Keratinocyte (primary cell): ENCODE data around the gene DGAT2L6. TPM values are rescaled to one million over a fixed set of nuclear protein-coding genes. Genes with fewer than 3 reads are reported as not detected.
A peak's percentile ranks its signal among the peaks of the same experiment; 100 is the strongest.

ENCODE experiments used
- DNase-seq: peaks from one replicate; pipeline ENCODE4 v3.0.0-alpha.2; 2011; ENCODE audit warnings: low read depth, missing footprints, low spot score
- FAIRE-seq: peaks from 2 replicates; lab custom pipeline; 2011; peaks lifted over from hg19 to GRCh38; lab: Jason Lieb, UNC
- H2AFZ ChIP-seq: 2 replicates; pipeline ENCODE4 v1.6.0; 2012; ENCODE audit warnings: low read length, control low read depth, inconsistent platforms; ENCODE audit not compliant: control insufficient read depth
- H3K27ac ChIP-seq: 2 replicates; pipeline ENCODE4 v1.5.1; 2011; ENCODE audit warnings: low read length; ENCODE audit not compliant: control insufficient read depth, insufficient read depth
- H3K27me3 ChIP-seq: 3 replicates; pipeline ENCODE4 v1.6.0; 2011; ENCODE audit warnings: low read length; ENCODE audit not compliant: control insufficient read depth, insufficient read depth; ENCODE audit errors: extremely low read depth
- H3K36me3 ChIP-seq, 2 experiments: 2 replicates in 1 of 2; 3 replicates in 1 of 2; pipeline ENCODE4 v1.5.1; 2011; ENCODE audit warnings: low read length in 2 of 2, mild to moderate bottlenecking in 1 of 2; ENCODE audit not compliant: control insufficient read depth in 2 of 2, insufficient read depth in 2 of 2; ENCODE audit errors: extremely low read depth in 1 of 2
- H3K4me1 ChIP-seq: 3 replicates; pipeline ENCODE4 v1.5.1; 2011; ENCODE audit warnings: low read length; ENCODE audit not compliant: control insufficient read depth, insufficient read depth; ENCODE audit errors: extremely low read depth
- H3K4me2 ChIP-seq: 3 replicates; pipeline ENCODE4 v1.6.0; 2011; ENCODE audit warnings: low read depth, low read length; ENCODE audit not compliant: control insufficient read depth, insufficient read depth; ENCODE audit errors: extremely low read depth
- H3K4me3 ChIP-seq, 3 experiments: fragments of 200-600 bp in 1 of 3; sonication (generic) in 1 of 3; 2 replicates in 2 of 3; 3 replicates in 1 of 3; pipeline ENCODE4 v1.5.1; 2011 to 2016; ENCODE audit warnings: low read length in 3 of 3, mild to moderate bottlenecking in 3 of 3, control low read depth in 2 of 3, inconsistent platforms in 1 of 3, low read depth in 1 of 3, mixed read lengths in 1 of 3, mixed run types in 1 of 3, moderate library complexity in 1 of 3; ENCODE audit not compliant: control insufficient read depth in 2 of 3, insufficient read depth in 2 of 3; ENCODE audit errors: extremely low read depth in 1 of 3
- H3K79me2 ChIP-seq: 2 replicates; pipeline ENCODE4 v1.6.0; 2012; ENCODE audit warnings: low read length; ENCODE audit not compliant: control insufficient read depth, insufficient read depth
- H3K9ac ChIP-seq: 3 replicates; pipeline ENCODE4 v1.6.0; 2011; ENCODE audit warnings: low read length; ENCODE audit not compliant: control insufficient read depth, insufficient read depth; ENCODE audit errors: extremely low read depth
- H3K9me1 ChIP-seq: 3 replicates; pipeline ENCODE4 v1.6.0; 2011; ENCODE audit warnings: low read length; ENCODE audit not compliant: control insufficient read depth, insufficient read depth; ENCODE audit errors: extremely low read depth
- H3K9me3 ChIP-seq: 2 replicates; pipeline ENCODE4 v1.5.1; 2012; ENCODE audit warnings: low read depth, low read length; ENCODE audit not compliant: control insufficient read depth
- H4K20me1 ChIP-seq: 3 replicates; pipeline ENCODE4 v1.6.0; 2011; ENCODE audit warnings: low read length; ENCODE audit not compliant: control insufficient read depth, insufficient read depth; ENCODE audit errors: extremely low read depth
- CTCF ChIP-seq, 3 experiments: IDR thresholded peaks in 1 of 3; conservative IDR thresholded peaks in 1 of 3; optimal IDR thresholded peaks in 1 of 3; 2 replicates in 2 of 3; 3 replicates in 1 of 3; pipeline versions ENCODE3 to v1.5.1; 2011; ENCODE audit warnings: low read length in 3 of 3, mild to moderate bottlenecking in 3 of 3, moderate library complexity in 2 of 3, control low read depth in 1 of 3, inconsistent platforms in 1 of 3; ENCODE audit not compliant: insufficient read depth in 2 of 3; ENCODE audit errors: extremely low read depth in 1 of 3
- EZH2 ChIP-seq: IDR thresholded peaks from one replicate; pipeline ENCODE4 v1.6.1; 2012; ENCODE audit warnings: inconsistent platforms, mild to moderate bottlenecking, low read length, moderate library complexity
- dilution Hi-C: fragments of 300-500 bp; cut with MboI; formaldehyde crosslinking; loops from one replicate; pipeline ENCODE4 v1.7.0; 2020; ENCODE audit warnings: low sequenced_read_pairs; ENCODE audit not compliant: extremely low pct_ligation_motif_present
- polyA plus RNA-seq, 5 experiments: library from polyadenylated mRNA; depleted of rRNA in 3 of 5; stranded (reverse) in 3 of 5; stranded (forward) in 1 of 5; unstranded in 1 of 5; fragments of >200 nt; gene quantifications; 1 replicate in 1 of 5; 2 replicates in 3 of 5; 3 replicates in 1 of 5; pipeline versions ENCODE4 v1.2.1 to v1.2.3, GENCODE V29; 2011 to 2012; ENCODE audit warnings: missing spikeins in 2 of 5, low read depth in 1 of 5, low replicate concordance in 1 of 5

DGAT2L6 gene
- polyA plus RNA-seq, 1 donor (not counting 4 experiments of a cell fraction or from before 2014, with no cell fraction given), result not detected

- peak overlapping the region; percentile 24 for H2AFZ ChIP-seq
- no peaks in the 10 kb centered on the region for H3K27me3 ChIP-seq
- no peaks in the 10 kb centered on the region for H4K20me1 ChIP-seq
- H3K4me1 ChIP-seq, result peaks cover 18% of the 10 kb centered on the region
- H3K9me1 ChIP-seq, result no peaks in the 10 kb centered on the region
- no peaks in the 10 kb centered on the region for H3K36me3 ChIP-seq
- H3K4me3 ChIP-seq, result no peak overlapping the region
- no peaks in the 10 kb centered on the region for H3K9me3 ChIP-seq
- H3K79me2 ChIP-seq, result no peaks in the 10 kb centered on the region
- peak overlapping the region; percentile 62 for H3K4me2 ChIP-seq
- H3K9ac ChIP-seq, result peak overlapping the region; percentile 48
- peak overlapping the region; percentile 86 for H3K27ac ChIP-seq
- no peak for TF ChIP-seq CTCF (optimal IDR thresholded peaks at IDR 0.05 in 1 of 3, IDR thresholded peaks at IDR 0.05 in 1 of 3, conservative IDR thresholded peaks at IDR 0.05 in 1 of 3; ENCODE audit: extremely low read depth in 1 of 3, insufficient read depth in 2 of 3, low read length in 3 of 3)
- TF ChIP-seq EZH2, result no peak
- dilution Hi-C loops, result no loop called here
- FAIRE-seq (peak; percentile 64), DNase-seq (peak; percentile 19)
Measured at GRCh38 chrX:70253377-70254062, 76.2 kb downstream of the DGAT2L6 start.

- Histone ChIP-seq H3K36me3 (no peaks in the 10 kb centered on the region), H3K4me1 (peaks cover 18% of the 10 kb centered on the region), H3K79me2 (no peaks in the 10 kb centered on the region), H3K4me3 (no peak overlapping the region), H3K27me3 (no peaks in the 10 kb centered on the region), H2AFZ (peak overlapping the region; percentile 24), H3K9me1 (no peaks in the 10 kb centered on the region), H4K20me1 (no peaks in the 10 kb centered on the region), H3K9ac (no peak overlapping the region), H3K27ac (peak overlapping the region; percentile 86), H3K4me2 (peak overlapping the region; percentile 62), H3K9me3 (no peaks in the 10 kb centered on the region)
- dilution Hi-C loops, result no loop called here
- FAIRE-seq, result no peak
- TF ChIP-seq CTCF (optimal IDR thresholded peaks at IDR 0.05 in 1 of 3, IDR thresholded peaks at IDR 0.05 in 1 of 3, conservative IDR thresholded peaks at IDR 0.05 in 1 of 3; ENCODE audit: extremely low read depth in 1 of 3, insufficient read depth in 2 of 3, low read length in 3 of 3), result no peak
- no peak for TF ChIP-seq EZH2
- DNase-seq, result no peak
Measured at GRCh38 chrX:70254063-70254400, 76.7 kb downstream of the DGAT2L6 start.
